SK-N-MC (cell line): ENCODE results near the gene GFM2.
"Not testable (repeated sequence)": the region's sequence is repeated elsewhere in the genome, so short reads cannot be mapped to it uniquely, and the experiment has no call there.

Experiments used
- DNase-seq: peaks from one replicate; pipeline ENCODE4 v3.0.0-alpha.2; 2011; ENCODE audit warnings: low read depth, low spot score
- H3K27ac ChIP-seq: fragments of 200-600 bp; sonication (generic); 2 replicates; pipeline ENCODE4 v1.5.1; 2016; ENCODE audit warnings: mixed run types
- H3K36me3 ChIP-seq: fragments of 200-600 bp; sonication (generic); 2 replicates; pipeline ENCODE4 v1.6.1; 2017; ENCODE audit warnings: antibody characterized with exemption, low read length, mixed read lengths; ENCODE audit not compliant: insufficient read depth
- H3K4me3 ChIP-seq: fragments of 200-600 bp; sonication (generic); 2 replicates; pipeline ENCODE4 v1.5.1; 2016
- H3K9ac ChIP-seq: fragments of 200-600 bp; sonication (generic); 2 replicates; pipeline ENCODE4 v1.8.0; 2017; ENCODE audit warnings: mixed run types, mixed read lengths; ENCODE audit not compliant: insufficient read length
- H3K9me3 ChIP-seq: fragments of 200-600 bp; sonication (generic); 2 replicates; pipeline ENCODE4 v1.6.1; 2017; ENCODE audit warnings: low read depth, mild to moderate bottlenecking, antibody characterized with exemption, low read length, moderate library complexity, mixed read lengths
- EZH2 ChIP-seq: fragments of 200-600 bp; sonication (generic); IDR thresholded peaks from one replicate; pipeline ENCODE4 v1.6.1; 2017; ENCODE audit warnings: antibody characterized with exemption
- FOXP2 ChIP-seq: optimal IDR thresholded peaks from 2 replicates; pipeline ENCODE3; 2011; ENCODE audit warnings: mild to moderate bottlenecking, moderate library complexity; ENCODE audit not compliant: insufficient read depth; ENCODE audit errors: extremely low read length, control extremely low read depth
- POLR2AphosphoS5 ChIP-seq: IDR thresholded peaks from 2 replicates; pipeline ENCODE4 v1.6.1; 2012; ENCODE audit warnings: mild to moderate bottlenecking, low read depth, low read length, borderline replicate concordance

The GFM2 gene

GRCh38 chr5:74766849-74767578 is at the start of gene GFM2, which contains the start of gene NSA2:
GFM2 (minus strand) TSS chr5:74767117; CDS start chr5:74763742, 3,375 bp downstream.
NSA2 (plus strand) TSS chr5:74767249; CDS start chr5:74767361, 112 bp downstream.
- no peaks in the 10 kb centered on the region for H3K9me3 ChIP-seq
- peak within 1 kb of the TSS; percentile 52; the same call in 1 of the 2 replicates for H3K27ac ChIP-seq
- H3K36me3 ChIP-seq = peaks cover 42% of the 10 kb centered on the region
- peak; percentile 88 for DNase-seq
- peak within 1 kb of the TSS; percentile 100 for H3K4me3 ChIP-seq
- TF ChIP-seq POLR2AphosphoS5 (peak; percentile 86), EZH2 (no peak)
- peak within 1 kb of the TSS; percentile 91 for H3K9ac ChIP-seq

GRCh38 chr5:74810915-74811314 is 44.0 kb upstream of the GFM2 start:
- no peak for DNase-seq
- Histone ChIP-seq H3K27ac (no peak overlapping the region), H3K36me3 (0 out of 2 replicates have a peak, but pooled peaks cover 3% of the 10 kb centered on the region), H3K4me3 (no peak overlapping the region), H3K9ac (no peak overlapping the region), H3K9me3 (no peaks in the 10 kb centered on the region)
- TF ChIP-seq FOXP2 (no peak), POLR2AphosphoS5 (no peak), EZH2 (no peak)

- DNase-seq = no peak
Measured at GRCh38 chr5:74801941-74802340, 35.0 kb upstream of the GFM2 start.

GRCh38 chr5:74801197-74801596 is 34.3 kb upstream of the GFM2 start:
- Histone ChIP-seq H3K9me3 (no peaks in the 10 kb centered on the region), H3K36me3 (peaks cover 7% of the 10 kb centered on the region; the same call in 1 of the 2 replicates), H3K9ac (no peak overlapping the region), H3K4me3 (no peak overlapping the region), H3K27ac (no peak overlapping the region)
- DNase-seq = no peak
- TF ChIP-seq FOXP2 (no peak), EZH2 (no peak), POLR2AphosphoS5 (no peak)

More at GRCh38 chr5:74801941-74802340, 35.0 kb upstream of the GFM2 start:
- Histone ChIP-seq H3K36me3 (peaks cover 7% of the 10 kb centered on the region; the same call in 1 of the 2 replicates), H3K9ac (no peak overlapping the region), H3K4me3 (no peak overlapping the region), H3K9me3 (no peaks in the 10 kb centered on the region), H3K27ac (no peak overlapping the region)
- TF ChIP-seq POLR2AphosphoS5 (no peak), EZH2 (no peak), FOXP2 (no peak)

- H3K9me3 ChIP-seq = no peaks in the 10 kb centered on the region
- H3K9ac ChIP-seq = no peak overlapping the region
- no peak for DNase-seq
- H3K4me3 ChIP-seq = no peak overlapping the region
- H3K27ac ChIP-seq = no peak overlapping the region
- peaks cover 7% of the 10 kb centered on the region; the same call in 1 of the 2 replicates for H3K36me3 ChIP-seq
- TF ChIP-seq EZH2 = no peak
- no peak for TF ChIP-seq POLR2AphosphoS5
- TF ChIP-seq FOXP2 = no peak
Measured at GRCh38 chr5:74798977-74799911, 32.3 kb upstream of the GFM2 start.

- not testable (repeated sequence) for DNase-seq, H3K9me3 ChIP-seq, H3K4me3 ChIP-seq, H3K27ac ChIP-seq, H3K9ac ChIP-seq, H3K36me3 ChIP-seq
Measured at GRCh38 chr5:74791669-74792068, 24.8 kb upstream of the GFM2 start.

- no peak overlapping the region for H3K9ac ChIP-seq
- peaks cover 9% of the 10 kb centered on the region; the same call in 1 of the 2 replicates for H3K36me3 ChIP-seq
- TF ChIP-seq EZH2 (no peak), POLR2AphosphoS5 (no peak), FOXP2 (no peak)
- H3K27ac ChIP-seq = no peak overlapping the region
- no peak for DNase-seq
- H3K4me3 ChIP-seq = no peak overlapping the region
- H3K9me3 ChIP-seq = no peaks in the 10 kb centered on the region
Measured at GRCh38 chr5:74787424-74787823, 20.5 kb upstream of the GFM2 start.

- Histone ChIP-seq H3K4me3 (no peak overlapping the region), H3K27ac (no peak overlapping the region), H3K36me3 (peaks cover 10% of the 10 kb centered on the region), H3K9ac (no peak overlapping the region), H3K9me3 (no peaks in the 10 kb centered on the region)
- no peak for TF ChIP-seq FOXP2
- no peak for TF ChIP-seq POLR2AphosphoS5
- TF ChIP-seq EZH2 = no peak
- no peak for DNase-seq
Measured at GRCh38 chr5:74786851-74787250, 19.9 kb upstream of the GFM2 start.
